Measurements from ENCODE around the gene USP43.

USP43 gene

GRCh38 chr17:9714801-9715200 is 69.5 kb downstream of the USP43 start:
- DNase-seq, result no peak

- no peak for DNase-seq
These were observed 70.2 kb downstream of the USP43 start for GRCh38 chr17:9715503-9716016.

DNA sequence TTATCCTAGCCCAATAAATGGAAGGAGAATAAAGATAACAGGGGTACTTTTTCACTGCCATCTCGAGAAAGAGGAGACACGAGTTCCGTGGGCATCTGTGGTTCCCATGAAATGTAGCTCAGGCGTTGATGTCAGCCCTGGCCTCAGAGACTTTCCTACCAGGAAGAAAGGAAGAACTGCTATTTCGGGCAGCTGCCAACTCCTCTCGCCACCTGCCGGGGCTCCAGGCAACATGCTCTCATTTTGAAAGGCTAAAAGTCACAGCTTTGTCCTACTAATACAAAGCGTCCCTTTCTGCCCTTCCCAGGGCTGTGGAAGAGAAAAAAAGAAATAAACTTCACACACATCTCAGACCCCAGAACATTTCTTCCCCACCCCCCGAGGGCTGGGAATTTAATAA is 80.3 kb downstream of the USP43 start:
- no peak for DNase-seq

GRCh38 chr17:9726291-9726690 is 81.0 kb downstream of the USP43 start:
- no peak for DNase-seq

DNA sequence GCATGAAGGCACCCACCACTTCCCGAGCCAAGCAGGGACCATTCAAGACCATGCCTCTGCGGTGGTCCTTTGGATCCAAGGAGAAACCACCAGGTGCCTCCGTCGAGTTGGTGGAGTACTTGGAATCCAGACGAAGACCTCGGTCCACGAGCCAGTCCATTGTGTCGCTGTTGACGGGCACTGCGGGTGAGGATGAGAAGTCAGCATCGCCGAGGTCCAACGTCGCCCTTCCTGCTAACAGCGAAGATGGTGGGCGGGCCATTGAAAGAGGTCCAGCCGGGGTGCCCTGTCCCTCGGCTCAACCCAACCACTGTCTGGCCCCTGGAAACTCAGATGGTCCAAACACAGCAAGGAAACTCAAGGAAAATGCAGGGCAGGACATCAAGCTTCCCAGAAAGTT is 82.7 kb downstream of the USP43 start:
- DNase-seq, result no peak

- DNase-seq, result no peak
These were observed 83.2 kb downstream of the USP43 start for GRCh38 chr17:9728564-9728963.

DNA sequence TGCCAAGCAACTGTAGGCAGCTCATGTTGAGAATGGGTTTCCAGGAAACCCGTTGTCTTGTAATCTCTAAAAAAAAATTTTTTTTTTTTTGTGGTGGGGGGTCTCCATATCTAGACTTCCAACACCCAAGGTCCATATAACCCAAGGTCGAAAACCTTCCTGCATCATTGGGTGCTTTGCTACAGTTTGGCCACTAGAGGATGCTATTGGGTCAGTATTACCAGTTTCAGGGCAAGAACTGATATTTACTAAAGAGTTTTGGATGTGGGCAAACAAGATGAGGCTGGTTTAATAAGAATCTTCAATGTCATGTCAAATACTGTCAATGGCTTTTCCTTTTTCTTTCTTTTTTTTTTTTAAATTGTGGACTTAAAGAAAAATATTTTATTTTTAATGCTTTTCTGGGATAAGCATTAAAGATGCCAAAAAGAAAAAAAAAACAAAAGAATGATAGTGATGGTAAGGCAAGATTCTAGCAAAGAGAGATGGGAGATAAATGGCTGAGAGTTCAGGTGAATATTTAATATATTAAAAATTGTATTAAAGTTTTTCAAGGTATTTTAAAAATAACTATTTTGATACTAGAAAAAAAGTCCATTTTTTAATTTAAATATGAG is 83.8 kb downstream of the USP43 start:
- no peak for DNase-seq

- DNase-seq, result no peak
These were observed 84.6 kb downstream of the USP43 start for GRCh38 chr17:9729735-9730420.

- DNase-seq, result no peak
These were observed 105.2 kb downstream of the USP43 start for GRCh38 chr17:9750524-9750923.

- no peak for DNase-seq
These were observed 109.8 kb downstream of the USP43 start for GRCh38 chr17:9755083-9755482.

DNA sequence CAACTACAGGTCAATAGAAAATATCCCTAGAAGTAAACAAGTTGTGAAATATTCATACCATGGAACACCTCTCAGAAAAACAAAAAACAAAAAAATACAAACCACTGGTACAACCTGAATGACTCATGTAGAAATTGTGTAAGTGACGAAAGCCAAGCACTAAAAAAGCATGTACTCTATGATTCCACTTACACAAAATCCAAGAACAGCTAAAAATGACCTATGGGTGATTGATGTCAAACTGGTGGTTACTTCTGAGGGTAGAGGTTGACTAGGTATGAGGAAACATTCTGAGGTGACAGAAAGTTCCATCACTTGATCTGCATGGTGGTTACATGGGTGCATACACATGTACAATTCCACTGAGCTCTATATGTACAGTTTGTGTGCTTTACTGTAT is 114.9 kb downstream of the USP43 start:
- no peak for DNase-seq

- no peak for DNase-seq
These were observed 118.3 kb downstream of the USP43 start for GRCh38 chr17:9763643-9764042.

GRCh38 chr17:9765322-9765721 is 120.0 kb downstream of the USP43 start:
- DNase-seq, result no peak

GRCh38 chr17:9766970-9767369 is 121.7 kb downstream of the USP43 start:
- DNase-seq, result no peak

DNA sequence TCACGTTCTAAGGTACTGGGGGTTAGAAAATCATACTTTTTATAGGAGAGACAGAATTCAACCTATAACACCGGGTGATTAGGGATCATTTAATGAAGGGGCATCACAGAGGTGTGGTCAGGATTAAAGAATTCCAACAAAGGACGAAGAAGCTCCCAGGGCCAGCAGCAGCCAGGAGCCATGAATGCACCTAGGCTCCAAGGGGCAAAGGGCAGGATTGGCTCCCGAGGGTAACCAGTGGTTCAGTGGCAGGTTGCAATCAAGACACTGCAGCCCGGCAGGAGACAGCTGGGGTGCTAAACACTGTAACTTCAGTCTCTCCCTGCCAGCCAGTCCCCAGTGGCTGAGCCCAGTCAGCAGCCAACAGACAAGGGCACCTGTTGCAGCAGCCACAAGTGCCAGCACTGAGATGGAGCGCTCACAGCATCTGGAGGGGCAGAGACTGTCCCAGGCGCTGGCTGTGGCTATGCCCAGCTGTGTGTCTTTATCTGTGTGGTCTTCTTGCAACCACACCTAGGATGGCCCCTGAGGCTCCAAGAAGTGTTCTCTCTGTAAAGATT is 122.2 kb downstream of the USP43 start:
- no peak for DNase-seq

- no peak for DNase-seq
These were observed 123.1 kb downstream of the USP43 start for GRCh38 chr17:9768381-9768934.

- no peak for DNase-seq
These were observed 123.8 kb downstream of the USP43 start for GRCh38 chr17:9769036-9769695.

- DNase-seq, result no peak
These were observed 126.1 kb downstream of the USP43 start for GRCh38 chr17:9771465-9771864.

GRCh38 chr17:9772658-9773057 is 127.3 kb downstream of the USP43 start:
- no peak for DNase-seq

DNA sequence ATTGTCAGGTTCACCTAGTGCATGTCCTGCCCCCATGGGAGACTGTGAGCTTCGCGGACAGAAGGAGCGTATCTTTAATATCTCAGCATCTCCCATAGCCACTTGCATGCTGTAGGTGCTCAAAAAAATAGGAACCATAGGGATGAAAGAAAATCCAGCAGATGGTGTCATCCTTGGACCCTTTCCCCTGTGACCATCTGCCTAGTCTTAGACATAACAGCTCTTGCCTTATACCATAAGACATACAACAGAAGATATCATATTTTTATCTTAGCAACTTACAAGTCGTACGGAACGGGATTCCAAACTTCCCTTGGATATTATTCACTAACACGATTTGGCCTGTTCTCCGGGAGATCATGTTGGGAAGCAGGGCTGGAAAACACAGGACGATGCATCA is 131.6 kb downstream of the USP43 start:
- no peak for DNase-seq

All from amniotic stem cell (primary cell).